GM20431 (cell line): Measurements from ENCODE around the gene BABAM1.
"Not testable (repeated sequence)": the region's sequence is repeated elsewhere in the genome, so short reads cannot be mapped to it uniquely, and the experiment has no call there.

Source experiments
- in situ Hi-C: fragments of 300-500 bp; cut with MseI, MboI; formaldehyde crosslinking; loops from one replicate; pipeline ENCODE4 v1.15.0; 2020; ENCODE audit warnings: low sequenced_read_pairs; ENCODE audit not compliant: unreplicated experiment

Gene BABAM1

GRCh38 chr19:17266589-17266974, 661 bp upstream of the BABAM1 start:
- in situ Hi-C loops: no loop called here

- in situ Hi-C loops: no loop called here
Measured at GRCh38 chr19:17268754-17269153, 1.5 kb downstream of the BABAM1 start.

DNA sequence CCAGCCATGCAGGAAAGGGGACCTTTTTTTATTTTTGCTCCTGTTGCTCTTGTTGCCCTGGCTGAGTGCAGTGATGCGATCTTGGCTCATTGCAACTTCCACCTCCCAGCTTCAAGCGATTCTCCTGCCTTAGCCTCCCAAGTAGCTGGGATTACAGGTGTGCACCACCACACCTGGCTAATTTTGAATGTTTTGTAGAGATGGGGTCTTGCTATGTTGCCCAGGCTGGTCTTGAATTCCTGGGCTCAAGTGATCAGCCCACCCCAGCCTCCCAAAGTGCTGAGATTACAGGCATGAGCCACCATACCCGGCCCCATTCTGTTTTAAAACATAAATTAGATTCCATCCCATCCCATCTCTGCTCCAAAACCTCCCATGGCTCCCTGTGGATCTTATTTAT, 7.6 kb downstream of the BABAM1 start:
- in situ Hi-C loops: not testable (repeated sequence)

DNA sequence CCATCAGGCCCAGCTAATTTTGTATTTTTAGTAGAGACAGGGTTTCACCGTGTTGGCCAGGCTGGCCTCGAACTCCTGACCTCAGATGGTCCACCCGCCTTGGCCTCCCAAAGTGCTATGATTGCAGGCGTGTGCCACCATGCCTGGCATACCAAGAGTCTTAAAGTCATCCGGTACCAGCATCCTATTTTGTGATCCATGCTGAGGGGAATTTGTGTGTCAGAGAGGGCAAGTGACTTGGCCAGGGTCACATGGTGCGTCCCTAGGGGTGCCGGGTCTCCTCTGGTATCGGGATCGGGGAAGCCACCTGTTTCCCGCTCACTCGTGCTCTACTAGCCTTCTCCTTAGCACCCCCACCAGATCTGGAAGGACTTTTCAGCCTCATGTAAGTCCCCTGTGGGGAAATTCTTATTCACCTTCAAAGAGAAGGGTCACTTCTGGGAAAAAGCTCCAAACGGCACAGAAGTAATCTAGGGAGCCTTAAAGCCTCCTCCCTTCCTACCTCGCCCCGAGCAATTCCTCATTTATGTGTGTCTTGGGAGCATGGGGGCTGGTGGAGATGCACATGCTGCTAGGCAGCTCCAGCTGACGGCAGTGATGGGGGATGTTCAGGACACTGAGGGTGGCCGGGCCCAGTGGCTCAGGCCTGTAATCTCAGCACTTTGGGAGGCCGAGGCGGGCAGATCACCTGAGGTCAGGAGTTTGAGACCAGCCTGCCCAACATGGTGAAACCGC, 8.4 kb downstream of the BABAM1 start:
- in situ Hi-C loops: no loop called here

DNA sequence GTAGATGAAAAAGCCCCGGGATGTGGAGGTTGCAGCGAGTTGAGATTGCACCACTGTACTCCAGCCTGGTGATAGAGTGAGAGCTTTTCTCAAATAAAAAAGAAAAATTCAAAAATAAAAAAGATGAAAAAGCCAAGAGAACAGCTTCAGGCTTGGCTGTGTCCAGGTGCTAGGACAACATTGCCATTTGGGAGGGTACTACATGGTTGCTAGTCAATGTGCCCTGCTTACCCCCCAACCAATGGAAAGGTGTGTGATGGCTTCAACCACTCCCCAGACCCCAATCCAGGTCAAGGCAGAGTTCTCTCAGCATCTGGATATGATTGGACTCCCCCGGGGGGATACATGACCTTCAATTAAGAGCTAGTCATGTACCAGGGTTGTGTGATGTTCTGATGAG, 12.2 kb downstream of the BABAM1 start:
- in situ Hi-C loops: no loop called here

GRCh38 chr19:17281391-17282304, 14.4 kb downstream of the BABAM1 start, which contains the start of gene ANKLE1:
Gene ANKLE1 (plus strand): TSS chr19:17281901. CDS start chr19:17281921, 20 bp downstream.
- in situ Hi-C loops: no loop called here

- in situ Hi-C loops: no loop called here
Measured at GRCh38 chr19:17282488-17283125, 15.4 kb downstream of the BABAM1 start.

DNA sequence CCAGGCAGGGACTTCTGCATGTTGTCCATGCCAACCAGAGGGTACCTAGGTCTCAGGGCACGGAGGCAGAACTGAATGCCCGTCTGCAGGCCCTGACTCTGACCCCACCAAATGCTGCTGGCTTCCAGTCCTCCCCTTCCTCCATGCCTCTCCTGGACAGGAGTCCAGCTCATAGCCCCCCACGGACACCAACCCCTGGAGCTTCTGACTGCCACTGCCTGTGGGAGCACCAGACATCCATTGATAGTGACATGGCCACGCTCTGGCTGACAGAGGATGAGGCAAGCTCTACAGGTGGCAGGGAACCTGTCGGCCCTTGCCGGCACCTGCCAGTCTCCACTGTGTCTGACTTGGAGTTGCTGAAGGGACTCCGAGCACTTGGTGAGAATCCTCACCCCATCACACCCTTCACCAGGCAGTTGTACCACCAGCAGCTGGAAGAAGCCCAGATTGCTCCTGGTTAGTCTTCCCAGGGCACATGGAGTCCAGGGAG, 16.3 kb downstream of the BABAM1 start:
- in situ Hi-C loops: no loop called here

GRCh38 chr19:17285415-17286135, 18.3 kb downstream of the BABAM1 start:
- in situ Hi-C loops: no loop called here

DNA sequence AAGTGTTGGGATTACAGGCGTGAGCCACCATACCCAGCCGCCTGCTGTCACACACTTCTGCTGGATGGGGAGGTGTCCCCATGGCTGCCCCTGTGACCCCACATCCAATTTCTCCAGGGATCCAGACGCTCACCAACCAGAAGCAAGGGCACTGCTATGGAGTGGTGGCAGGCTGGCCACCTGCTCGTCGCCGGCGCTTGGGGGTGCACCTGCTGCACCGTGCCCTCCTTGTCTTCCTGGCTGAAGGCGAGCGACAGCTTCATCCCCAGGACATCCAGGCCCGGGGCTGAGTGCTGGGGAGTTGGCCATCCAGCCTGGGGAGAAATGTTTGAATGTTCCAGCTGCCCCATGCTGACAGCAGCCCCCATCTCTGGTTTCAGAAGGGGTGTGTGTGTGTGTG, 19.0 kb downstream of the BABAM1 start:
- in situ Hi-C loops: no loop called here

GRCh38 chr19:17286752-17287151, 19.5 kb downstream of the BABAM1 start:
- in situ Hi-C loops: no loop called here

DNA sequence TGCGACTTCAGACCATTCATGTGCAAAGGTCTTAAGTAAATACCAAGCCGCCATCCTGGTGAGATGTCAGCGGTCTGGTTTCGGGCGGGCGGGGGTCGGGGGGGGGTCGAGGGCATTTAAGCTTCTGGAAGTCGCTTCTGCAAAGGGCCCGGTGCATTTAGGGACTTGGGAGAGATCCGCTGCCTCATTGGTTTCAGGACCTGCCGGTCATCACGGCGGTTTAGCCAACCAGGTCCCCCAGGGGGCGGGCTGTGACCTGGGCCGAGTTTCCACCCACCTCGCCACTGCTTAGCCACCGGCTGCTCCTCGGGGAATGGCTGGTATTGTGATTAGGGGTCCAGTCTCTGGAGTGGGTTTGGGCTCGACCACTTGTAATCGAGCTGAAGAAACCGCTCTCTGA, 22.2 kb downstream of the BABAM1 start:
- in situ Hi-C loops: no loop called here

- in situ Hi-C loops: no loop called here
Measured at GRCh38 chr19:17292301-17293074, 25.2 kb downstream of the BABAM1 start.

DNA sequence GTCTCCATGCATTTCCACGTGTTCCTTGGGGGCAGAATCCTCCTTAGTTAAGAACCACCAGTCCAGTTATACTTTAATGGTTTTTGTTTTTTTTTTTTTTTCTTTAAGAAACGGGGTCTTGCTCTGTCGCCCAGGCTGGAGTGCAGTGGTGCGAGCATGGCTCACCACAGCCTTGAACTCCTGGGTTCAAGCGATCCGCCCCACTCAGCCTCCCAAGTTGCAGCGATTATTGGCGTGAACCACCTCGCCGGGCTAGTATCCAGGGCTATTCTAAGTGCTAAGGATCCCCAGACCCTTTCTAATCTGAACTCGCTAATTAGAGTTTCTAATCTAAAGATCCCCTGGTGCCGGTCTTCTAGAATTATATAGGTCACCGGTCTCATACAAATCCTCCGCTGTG, 26.4 kb downstream of the BABAM1 start:
- in situ Hi-C loops: no loop called here

GRCh38 chr19:17294051-17294891, 27.0 kb downstream of the BABAM1 start:
- in situ Hi-C loops: no loop called here

DNA sequence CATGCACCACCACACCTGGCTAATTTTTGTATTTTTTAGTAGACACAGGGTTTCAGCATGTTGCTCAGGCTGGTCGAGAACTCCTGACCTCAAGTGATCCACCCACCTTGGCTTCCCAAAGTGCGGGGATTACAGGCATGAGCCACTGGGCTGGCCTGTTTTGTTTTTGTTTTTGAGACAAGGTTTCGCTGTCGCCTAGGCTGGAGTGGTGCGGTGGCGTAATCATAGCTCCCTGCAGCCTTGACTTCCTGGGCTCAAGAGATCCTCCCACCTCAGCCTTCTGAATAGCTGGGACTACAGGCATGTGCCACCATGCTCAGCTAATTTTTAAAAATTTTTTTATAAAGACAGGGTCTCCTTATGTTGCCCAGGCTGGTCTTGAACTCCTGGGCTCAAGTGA, 28.3 kb downstream of the BABAM1 start:
- in situ Hi-C loops: not testable (repeated sequence)

DNA sequence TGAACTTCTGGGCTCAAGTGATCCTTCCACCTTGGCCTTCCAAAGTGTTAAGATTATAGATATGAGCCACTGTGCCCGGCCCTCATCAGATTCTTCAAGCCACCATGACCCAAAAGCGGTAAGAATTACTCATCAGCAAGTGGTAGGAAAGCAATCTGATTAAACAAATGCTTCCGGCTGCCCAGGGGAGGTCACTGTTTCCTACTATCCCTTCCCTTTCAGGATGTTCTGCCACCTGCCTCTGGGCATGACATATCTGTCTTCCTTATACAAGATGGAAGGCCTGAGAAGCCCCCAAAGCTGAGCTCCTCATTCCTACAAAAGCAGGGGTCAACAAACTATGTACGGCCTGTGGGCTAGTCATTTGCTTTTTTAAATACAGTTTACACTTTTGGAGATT, 29.0 kb downstream of the BABAM1 start:
- in situ Hi-C loops: no loop called here

GRCh38 chr19:17296976-17297375, 29.7 kb downstream of the BABAM1 start:
- in situ Hi-C loops: no loop called here
